NOMO-1 treated with dmso at 0.1 percent for 144 hours (cell line): ENCODE results near the gene FAM3D.
A peak's percentile ranks its signal among the peaks of the same experiment; 100 is the strongest.
"Not testable (repeated sequence)": the region's sequence is repeated elsewhere in the genome, so short reads cannot be mapped to it uniquely, and the experiment has no call there.

Source experiments
- DNase-seq: peaks from one replicate; lab custom pipeline; 2025; ENCODE audit not compliant: unreplicated experiment; lab: John Stamatoyannopoulos, UW

FAM3D gene, protein sequence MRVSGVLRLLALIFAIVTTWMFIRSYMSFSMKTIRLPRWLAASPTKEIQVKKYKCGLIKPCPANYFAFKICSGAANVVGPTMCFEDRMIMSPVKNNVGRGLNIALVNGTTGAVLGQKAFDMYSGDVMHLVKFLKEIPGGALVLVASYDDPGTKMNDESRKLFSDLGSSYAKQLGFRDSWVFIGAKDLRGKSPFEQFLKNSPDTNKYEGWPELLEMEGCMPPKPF

DNA sequence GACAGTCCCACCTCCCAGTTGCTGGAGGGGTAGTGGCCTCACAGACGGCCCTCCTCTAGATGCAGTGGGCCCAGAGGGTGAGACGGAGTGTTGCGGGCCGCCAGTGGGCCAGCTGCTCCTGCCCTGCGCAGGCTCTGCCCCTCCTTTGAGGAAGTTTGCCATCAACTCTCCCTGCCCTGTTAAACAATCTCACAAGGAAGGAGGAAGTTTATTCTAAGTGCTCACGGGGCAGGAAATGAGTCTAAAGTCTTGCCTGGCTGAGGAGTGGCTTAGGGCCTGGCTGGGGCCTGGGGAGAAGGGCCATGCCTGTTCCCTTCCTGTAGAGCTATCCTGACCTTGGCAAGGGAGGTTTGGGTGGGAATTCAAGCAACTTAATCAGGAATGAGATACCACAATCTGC, at the start of gene FAM3D:
Gene FAM3D, minus strand, starts transcription at position 92 of the 400 bp plus-strand sequence. CDS start 11,211 bp downstream, outside the sequence.
- DNase-seq, result peak; percentile 56

DNA sequence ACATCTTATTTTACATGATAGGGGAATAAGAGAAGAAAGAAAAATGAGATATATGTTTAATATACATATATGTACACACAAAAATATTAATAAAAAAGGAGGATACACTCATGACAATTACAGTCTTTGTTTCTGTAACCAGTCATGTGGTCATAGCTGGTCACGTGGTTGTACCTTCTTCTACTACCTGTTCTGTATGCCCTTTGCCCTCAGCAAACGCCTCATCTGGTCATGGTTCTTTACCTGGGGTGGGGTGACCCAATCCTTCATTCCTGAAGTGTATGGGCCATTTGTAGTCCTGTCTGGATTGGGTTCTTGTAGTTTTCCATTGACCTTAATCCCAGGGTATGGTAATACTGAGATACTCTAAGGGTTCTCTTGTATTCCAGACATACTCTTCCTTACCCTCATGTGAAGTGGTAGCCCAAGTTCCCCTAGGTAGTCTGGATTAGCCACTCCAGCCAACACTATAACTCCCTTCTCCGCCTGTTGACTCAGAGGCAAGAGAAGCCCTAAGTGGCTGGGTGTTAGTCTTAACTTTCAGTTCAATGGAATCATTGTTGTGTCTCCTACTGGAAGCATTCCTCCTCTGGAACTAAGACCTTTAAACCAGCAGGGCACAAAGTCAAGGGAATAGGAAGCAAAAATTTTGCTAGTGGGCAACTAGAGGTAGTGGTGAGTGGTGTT, 47.3 kb upstream of the FAM3D start:
- DNase-seq, result no peak

DNA sequence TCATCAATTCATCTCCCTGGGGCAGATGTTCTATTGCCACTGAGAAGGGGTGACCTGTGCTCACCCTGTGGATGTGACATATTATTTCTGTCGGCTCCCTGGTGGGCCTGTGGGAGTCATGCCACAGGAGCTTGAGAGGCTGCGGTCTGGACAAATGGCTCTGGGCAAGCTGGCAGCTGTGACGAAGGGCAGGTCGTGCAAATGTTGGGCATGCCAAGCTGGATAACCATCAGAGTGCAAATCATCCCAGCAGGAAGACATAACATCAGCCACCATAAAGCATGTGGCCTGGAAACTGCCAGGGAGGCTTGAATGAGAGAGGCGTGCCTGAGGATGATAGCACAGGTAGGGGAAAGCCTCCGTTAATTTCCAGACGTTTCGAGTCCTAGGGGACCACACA, 45.3 kb upstream of the FAM3D start:
- no peak for DNase-seq

DNA sequence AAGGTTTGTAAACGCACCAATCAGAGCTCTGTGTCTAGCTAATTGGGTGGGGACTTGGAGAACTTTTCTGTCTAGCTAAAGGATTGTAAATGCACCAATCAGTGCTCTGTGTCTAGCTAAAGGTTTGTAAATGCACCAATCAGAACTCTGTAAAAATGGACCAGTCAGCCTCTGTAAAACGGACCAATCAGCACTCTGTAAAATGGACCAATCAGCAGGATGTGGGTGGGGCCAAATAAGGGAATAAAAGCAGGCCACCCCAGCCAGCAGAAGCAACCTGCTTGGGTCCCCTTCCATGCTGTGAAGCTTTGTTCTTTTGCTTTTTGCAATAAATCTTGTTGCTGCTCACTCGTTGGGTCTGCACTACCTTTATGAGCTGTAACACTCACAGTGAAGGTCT, 42.4 kb upstream of the FAM3D start:
- not testable (repeated sequence) for DNase-seq

DNA sequence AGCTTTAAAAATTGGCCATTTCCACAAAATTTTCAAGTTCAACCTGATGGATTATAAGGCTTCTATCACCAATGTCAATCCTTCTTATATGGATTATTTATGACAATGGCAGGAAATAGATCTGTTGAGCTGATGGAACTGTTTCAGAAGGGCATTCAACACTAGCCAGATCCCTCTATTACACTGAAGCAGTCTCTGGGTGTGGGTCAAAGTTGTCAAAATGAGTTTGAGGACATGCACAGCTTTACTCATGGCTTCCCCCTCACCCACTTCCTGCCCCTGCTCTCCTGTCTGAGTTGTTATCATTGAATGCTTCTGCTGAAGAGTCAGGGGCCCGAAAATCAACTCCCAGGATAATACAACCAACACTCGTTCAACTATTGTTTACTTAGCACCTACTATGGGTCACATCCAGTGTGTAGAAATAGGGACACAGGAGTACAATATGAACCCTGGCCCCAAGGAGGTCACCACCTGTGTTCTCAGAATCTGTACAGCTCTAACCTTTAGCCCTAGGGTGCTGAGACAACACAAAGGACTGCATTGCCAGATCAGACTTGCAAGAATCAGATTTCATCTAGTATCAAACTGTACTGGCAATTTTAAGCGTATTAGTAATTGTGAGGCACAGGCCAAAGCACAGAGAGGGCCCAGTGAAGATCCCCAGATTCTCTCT, 41.7 kb upstream of the FAM3D start:
- DNase-seq, result no peak

DNA sequence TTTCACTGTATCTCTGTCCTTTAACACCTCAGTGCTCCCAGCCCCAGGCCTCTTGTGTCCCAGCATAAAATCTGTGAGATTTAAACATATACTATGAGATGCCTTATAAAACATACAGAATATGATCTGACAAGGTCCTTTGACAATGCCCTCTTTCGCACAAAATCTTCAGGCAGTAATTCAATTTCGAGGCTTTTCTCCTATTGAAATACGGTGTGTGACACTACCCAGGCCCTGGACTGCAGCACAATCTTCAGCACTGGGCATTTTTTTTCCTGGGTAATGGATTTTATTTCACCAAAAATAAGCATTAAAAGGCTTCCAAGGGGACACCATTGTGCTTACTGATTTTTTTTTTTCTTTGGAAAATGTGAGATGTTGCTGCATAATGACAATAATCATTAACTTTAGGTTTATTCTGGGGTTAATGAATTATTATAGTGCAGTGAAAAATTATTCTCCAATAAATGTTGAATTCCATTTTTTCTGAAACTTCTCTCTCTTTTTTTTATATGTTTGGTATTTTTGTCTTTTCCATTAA, 40.9 kb upstream of the FAM3D start:
- no peak for DNase-seq

DNA sequence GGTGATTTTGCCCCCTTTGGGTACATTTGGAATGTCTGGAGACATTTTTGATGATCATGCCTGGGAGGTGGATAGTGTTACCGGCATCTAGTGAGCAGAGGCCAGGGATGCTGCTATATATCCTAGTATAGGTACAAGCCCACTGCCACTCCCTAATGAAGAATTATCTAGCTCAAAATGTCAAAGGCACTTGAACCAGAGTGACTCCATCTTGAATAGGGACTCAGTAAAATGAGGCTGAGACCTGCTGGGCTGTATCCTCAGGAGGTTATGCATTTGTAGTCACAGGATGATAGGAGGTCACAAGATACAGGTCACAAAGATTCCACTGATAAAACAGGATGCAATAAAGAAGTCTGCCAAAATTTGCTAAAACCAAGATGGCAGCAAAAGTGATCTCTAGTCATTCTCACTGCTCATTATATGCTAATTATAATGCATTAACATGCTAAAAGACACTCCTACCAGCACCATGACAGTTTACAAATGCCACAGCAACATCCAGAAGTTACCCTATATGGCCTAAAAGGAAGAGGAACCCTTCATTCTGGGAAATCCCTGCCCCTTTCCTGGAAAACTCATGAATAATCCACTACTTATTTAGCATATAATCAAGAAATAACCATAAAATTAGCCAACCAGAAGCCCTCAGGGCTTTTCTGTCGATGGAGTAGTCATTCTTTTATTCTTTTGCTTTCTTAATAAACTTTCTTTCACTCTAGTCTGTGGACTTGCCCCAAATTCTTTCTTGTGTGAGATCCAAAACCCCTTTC, 40.0 kb upstream of the FAM3D start:
- no peak for DNase-seq

DNA sequence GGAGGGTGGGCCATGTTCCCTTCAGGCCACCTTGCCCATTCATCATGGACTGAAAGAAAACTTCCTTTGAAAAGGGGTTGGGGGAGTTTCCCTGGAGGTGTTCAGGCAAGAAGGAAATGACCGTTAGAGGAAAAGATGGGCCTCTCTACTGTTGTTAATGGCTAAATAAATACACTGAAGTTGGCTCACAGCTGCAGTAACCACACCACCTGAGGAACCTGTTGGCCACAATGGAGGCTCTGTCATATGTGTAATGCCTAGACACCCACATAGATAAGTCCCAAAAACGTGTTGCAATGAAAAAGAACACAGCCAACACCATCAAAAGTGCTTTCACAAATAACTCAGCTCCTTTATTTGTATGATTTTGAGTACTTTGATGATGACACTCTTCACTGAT, 38.2 kb upstream of the FAM3D start:
- DNase-seq, result no peak

DNA sequence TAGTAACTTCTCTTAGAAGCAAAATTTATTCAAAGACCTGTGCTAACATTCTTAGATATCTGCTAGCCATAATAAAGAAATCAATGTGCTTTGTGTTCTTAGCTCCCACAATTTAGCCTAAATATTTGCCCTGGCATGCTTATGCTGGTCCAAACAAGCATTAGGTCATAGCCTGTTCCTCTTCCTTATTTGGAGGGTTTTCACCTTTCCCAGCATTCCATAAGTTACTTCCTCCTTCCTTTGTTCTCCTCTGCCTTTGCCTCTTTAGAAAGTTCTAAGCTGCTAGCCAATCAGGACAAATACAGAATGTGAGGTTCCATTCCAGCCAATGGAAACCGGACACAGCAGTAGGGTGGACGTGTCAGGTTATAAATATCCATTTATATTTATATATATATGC, 37.7 kb upstream of the FAM3D start:
- not testable (repeated sequence) for DNase-seq

DNA sequence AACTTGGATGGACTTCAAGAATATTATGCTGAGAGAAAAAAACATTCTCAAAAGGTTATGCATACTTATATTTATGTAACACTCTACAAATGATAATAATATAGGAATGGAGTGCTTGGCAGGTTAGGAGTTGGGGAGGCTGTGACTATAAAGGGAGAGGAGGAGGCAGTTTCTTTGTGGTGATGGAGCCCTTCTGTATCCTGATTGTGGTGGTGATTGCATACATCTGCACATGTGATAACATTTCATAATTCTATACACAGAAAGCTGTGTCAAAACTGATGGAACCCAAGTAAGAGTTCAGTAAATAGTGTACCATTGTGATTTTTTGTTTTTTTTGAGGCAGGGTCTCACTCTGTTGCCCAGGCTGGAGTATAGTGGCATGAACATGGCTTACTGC, 31.7 kb upstream of the FAM3D start:
- no peak for DNase-seq

DNA sequence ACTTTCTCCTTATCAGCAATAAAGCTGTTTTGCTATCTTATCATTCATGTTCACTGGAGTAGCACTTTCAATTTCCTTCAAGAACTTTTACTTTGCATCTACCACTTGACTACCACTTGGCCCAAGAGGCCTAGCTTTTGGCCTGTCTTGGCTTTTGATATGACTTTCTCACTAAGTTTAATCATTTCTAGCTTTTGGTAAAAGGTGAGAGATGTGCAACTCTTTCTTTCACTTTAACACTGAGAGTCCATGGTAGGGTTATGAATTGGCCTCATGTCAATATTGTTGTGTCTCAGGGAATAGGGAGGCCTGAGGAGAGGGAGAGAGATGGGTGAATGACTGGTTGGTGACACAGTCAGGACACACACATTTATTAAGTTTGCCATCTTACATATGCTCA, 31.0 kb upstream of the FAM3D start:
- DNase-seq, result no peak

DNA sequence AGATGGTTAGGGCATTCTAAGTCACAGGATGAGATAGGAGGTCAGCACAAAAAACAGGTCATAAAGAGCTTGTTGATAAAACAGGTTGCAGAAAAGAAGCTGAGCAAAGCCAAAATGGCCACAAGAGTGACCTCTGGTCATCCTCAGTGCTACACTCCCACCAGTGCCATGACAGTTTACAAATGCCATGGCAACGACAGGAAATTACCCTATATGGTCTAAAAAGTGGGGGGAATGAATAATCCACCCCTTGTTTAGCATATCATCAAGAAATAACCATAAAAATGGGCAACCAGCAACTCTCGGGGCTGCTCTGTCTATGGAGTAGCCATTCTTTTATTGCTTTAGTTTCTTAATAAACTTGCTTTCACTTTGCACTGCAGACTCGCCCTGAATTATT, 30.2 kb upstream of the FAM3D start:
- not testable (repeated sequence) for DNase-seq

DNA sequence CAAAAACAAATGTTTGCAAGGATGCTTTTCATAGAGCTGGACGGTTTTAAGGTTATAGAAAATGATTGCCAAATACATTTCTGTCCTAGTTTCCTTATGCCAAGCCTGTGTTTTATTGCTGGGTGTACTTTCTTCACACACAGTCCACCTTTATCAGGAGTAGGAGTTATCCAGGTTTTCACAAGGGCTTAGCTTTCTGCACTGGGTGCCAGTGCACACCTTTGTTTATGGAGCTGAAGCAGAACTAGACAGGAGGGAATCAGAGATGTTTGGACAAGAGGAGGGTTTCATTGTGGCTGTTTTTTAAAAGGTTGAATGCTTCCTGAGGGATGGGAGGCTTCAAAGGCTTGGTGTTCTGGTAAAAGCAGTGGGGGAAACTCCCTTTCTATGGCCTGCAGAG, 29.5 kb upstream of the FAM3D start:
- DNase-seq, result no peak

DNA sequence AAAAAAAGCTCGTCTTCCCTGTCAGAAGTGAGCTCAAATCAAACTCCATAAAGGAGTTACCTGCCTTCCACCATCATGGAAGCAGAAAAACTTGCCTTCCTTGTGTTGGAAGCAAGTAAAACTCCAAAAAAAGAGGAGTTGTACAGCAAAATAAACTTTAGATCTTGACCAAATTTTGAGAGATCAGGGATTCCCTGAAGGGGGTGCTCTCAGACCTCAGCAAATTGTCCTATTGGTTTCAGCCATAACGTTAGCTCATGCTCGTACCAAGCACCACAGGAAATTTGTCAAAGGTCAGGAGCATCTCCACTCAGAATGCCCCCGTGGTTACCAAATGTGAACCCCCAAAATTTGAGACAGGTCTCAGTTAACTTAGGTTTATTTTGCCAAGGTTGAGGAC, 28.7 kb upstream of the FAM3D start:
- not testable (repeated sequence) for DNase-seq

DNA sequence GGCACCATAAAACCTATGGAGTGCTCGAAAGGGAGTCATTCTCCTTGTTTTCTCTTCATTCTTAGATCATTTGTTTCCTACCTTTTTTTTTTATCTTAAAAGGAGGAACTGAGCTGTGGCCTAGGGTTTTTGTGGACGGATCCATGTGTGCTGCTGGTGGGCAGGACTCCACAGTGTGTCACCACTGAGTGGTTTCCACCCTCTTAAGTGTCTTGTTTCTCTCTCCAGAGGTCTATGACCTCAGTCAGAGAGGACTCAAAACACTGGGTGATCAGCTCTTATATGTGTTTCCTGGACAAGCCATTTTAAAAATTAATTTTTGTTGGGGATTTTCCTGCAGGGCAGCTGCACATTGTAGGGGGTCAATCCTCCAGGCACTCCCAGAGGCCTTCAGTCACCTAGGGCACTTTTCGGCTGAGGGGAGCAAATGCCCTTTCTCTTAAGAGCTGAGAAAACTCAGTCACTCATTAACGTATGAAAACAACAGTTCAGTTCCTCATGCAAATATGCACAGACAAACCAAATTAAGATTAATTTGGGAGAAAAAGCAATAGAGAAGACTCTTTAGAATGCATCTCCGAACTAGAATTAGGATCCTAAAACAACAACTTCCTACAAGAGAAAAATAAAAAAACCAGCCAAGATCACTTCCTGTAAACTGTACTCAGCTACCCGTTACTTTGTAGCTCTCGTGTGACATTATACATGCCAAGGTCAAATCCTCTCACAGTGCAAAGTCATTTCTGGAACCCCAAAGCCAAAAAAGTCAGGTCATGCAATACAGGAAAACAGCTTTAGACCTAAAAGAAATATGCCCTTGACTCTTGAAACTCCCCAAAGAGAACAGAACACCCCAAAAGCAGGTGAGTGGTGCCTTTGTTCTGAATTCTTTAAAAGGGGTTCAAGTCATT, 27.6 kb upstream of the FAM3D start:
- DNase-seq, result no peak

DNA sequence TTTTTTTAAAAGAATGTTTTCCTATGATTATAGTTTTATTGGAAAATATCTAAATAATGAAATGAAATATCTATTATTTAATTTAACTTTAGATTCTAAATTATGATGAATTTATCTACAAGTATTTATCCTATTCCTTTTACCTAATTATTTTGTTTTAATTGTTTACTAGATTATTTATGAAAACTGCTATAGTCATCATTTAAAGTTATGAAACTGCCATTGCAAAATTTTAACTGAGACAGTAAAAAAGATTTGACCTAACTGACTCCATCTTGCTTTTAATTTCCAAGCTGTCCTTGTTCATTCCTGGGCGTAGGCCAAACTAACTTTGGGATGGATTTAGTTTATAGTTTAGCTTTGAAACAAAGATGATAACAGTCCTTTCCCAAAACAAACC, 25.9 kb upstream of the FAM3D start:
- DNase-seq, result no peak

DNA sequence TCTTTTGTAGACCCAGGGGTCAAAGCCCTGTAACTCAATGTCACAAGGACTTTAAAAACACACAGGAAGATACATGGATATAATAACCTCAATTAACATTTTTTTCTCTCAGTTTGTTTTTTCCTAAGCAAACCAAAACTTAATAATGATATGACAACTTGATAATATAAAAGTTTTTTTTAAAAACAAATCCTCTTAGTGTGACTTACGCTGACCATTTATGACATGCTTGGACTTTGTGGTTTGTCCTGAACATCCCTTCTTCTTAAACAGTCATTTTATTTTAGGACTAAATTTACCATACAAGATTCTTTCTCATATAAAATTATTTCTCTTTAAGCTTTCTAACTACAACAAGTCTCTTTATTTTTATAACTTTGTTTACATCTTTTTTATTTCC, 25.4 kb upstream of the FAM3D start:
- DNase-seq, result no peak

DNA sequence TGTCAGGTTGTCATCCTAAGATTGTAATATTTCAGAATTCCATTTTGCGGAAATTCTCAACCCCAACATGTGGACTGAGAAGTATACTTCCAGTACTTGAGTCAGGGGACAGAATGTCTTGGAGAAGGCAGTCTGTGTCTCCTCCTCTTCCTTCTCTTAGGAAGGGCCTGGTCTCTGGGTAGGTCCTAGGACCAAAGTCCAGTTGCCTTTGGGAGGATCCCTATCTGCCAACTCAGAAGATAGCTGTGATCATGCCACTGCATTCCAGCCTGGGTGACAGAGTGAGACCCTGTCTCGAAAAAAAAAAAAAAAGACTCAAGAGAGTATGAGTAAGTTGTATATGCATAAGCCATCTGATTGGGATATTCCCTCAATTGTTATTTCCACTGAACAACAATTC, 23.9 kb upstream of the FAM3D start:
- DNase-seq, result no peak

DNA sequence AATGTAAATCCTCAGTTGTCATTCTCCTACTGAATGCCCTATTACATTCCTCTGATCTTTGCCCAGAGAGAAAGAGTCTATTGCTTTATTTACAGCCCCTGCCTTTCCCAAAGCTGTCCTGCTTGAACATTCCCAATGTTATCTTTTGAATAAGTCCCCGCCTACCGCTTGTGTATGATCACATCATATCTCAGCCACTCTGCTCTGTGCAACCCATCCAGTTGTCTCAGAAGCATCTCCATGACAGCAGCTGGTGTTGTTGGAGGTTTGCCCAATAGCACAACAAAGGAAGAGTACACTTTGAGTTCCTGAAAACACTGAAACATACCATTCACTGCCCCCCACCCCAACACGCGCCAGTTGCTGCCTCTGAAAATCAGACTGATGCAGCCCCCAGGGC, 22.0 kb upstream of the FAM3D start:
- no peak for DNase-seq

DNA sequence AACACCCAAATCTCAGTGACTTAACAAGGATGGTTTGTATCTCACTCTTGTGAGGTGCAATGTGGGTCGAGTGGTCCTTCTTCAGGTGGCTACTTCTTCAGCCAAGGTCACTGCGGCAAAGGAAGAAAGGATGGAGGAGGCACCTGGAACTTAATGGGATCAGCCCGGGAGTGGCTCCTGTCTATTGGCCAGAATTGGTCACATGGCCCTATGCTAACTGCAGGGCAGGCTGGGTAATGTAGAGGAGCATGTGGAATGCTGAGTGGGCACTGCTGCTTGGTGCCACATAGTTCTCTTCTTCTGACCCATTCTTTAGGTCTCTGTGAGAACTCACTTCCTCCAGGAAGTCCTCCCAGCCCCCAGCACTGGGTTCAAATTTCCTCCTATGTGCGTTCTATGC, 20.3 kb upstream of the FAM3D start:
- no peak for DNase-seq
